Keratinocyte (primary cell): Measurements from ENCODE around the gene GPAT3.

Experiments
- EZH2 ChIP-seq: IDR thresholded peaks from one replicate; pipeline ENCODE4 v1.6.1; 2012; ENCODE audit warnings: inconsistent platforms, mild to moderate bottlenecking, low read length, moderate library complexity
- TF ChIP-seq, protein P1 (sequence below), 3 experiments: IDR thresholded peaks in 1 of 3; conservative IDR thresholded peaks in 1 of 3; optimal IDR thresholded peaks in 1 of 3; 2 replicates in 2 of 3; 3 replicates in 1 of 3; pipeline versions ENCODE3 to v1.5.1; 2011; ENCODE audit warnings: low read length in 3 of 3, mild to moderate bottlenecking in 3 of 3, moderate library complexity in 2 of 3, control low read depth in 1 of 3, inconsistent platforms in 1 of 3; ENCODE audit not compliant: insufficient read depth in 2 of 3; ENCODE audit errors: extremely low read depth in 1 of 3

DNA sequence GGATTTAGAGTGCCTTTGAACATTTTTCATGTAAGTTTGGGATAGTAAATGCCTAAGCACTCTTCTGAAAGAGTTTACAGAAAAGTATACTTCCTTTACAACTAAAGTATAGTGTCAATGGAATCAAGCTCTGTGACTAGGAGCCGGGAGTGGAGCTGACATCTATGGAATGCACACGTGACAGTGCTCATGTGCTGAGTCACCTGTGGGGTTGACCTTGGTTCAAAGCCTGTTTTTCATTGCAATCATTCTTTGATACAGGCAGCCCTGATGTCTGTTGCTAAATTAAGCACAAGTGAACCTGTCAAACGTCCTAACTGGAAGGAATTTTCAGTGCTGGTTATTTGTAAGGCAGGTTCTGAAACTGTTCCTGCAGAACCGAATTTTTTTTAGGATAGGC lies 82.5 kb downstream of the GPAT3 start:
- TF ChIP-seq, protein P1, sequence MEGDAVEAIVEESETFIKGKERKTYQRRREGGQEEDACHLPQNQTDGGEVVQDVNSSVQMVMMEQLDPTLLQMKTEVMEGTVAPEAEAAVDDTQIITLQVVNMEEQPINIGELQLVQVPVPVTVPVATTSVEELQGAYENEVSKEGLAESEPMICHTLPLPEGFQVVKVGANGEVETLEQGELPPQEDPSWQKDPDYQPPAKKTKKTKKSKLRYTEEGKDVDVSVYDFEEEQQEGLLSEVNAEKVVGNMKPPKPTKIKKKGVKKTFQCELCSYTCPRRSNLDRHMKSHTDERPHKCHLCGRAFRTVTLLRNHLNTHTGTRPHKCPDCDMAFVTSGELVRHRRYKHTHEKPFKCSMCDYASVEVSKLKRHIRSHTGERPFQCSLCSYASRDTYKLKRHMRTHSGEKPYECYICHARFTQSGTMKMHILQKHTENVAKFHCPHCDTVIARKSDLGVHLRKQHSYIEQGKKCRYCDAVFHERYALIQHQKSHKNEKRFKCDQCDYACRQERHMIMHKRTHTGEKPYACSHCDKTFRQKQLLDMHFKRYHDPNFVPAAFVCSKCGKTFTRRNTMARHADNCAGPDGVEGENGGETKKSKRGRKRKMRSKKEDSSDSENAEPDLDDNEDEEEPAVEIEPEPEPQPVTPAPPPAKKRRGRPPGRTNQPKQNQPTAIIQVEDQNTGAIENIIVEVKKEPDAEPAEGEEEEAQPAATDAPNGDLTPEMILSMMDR (optimal IDR thresholded peaks at IDR 0.05 in 1 of 3, IDR thresholded peaks at IDR 0.05 in 1 of 3, conservative IDR thresholded peaks at IDR 0.05 in 1 of 3; ENCODE audit: extremely low read depth in 1 of 3, insufficient read depth in 2 of 3, low read length in 3 of 3) = no peak
- TF ChIP-seq EZH2 = no peak
